Panc1 (cell line): ENCODE measurements around the gene HTR4. TPM values are rescaled to one million over a fixed set of nuclear protein-coding genes. Genes with fewer than 3 reads are reported as not detected.

Experiments
- ATAC-seq: fragments of 200-7000 bp; cut with Tn5 transposase; 2 replicates; pipeline ENCODE4 v1.9.1; 2020; ENCODE audit warnings: mild to moderate bottlenecking, moderate library complexity
- BruUV-seq: library from RNA; stranded (reverse); fragments of 400-500 nt; replicated peaks from 2 replicates; lab custom pipeline; 2021; lab: Mats Ljungman, UMichigan
- CTCF ChIA-PET: fragments of 300-600 bp; sonication (Branson Sonifier 250); formaldehyde crosslinking; loops from one replicate; lab custom pipeline; 2022; ENCODE audit warnings: antibody characterized with exemption; lab: Charles Lee
- POLR2A ChIA-PET: fragments of 300-600 bp; sonication (Branson Sonifier 250); formaldehyde crosslinking; loops from one replicate; lab custom pipeline; 2022; ENCODE audit warnings: antibody characterized with exemption; lab: Charles Lee
- DNase-seq: peaks from one replicate; pipeline ENCODE4 v3.0.0-alpha.2; 2010; ENCODE audit warnings: low read depth, low spot score
- H3K27ac ChIP-seq: 2 replicates; pipeline ENCODE4 v1.5.1; 2011; ENCODE audit warnings: mild to moderate bottlenecking, low read length, inconsistent platforms
- H3K27me3 ChIP-seq: fragments of 200-500 bp; sonication (Bioruptor generic); 2 replicates; pipeline ENCODE4 v1.6.0; 2014; ENCODE audit warnings: low read length, inconsistent platforms; ENCODE audit not compliant: control insufficient read depth, insufficient read depth
- H3K36me3 ChIP-seq: fragments of 200-500 bp; sonication (Bioruptor generic); 2 replicates; pipeline ENCODE4 v1.5.1; 2014; ENCODE audit warnings: inconsistent platforms, mild to moderate bottlenecking, low read length, moderate library complexity; ENCODE audit not compliant: control insufficient read depth, insufficient read depth
- H3K4me1 ChIP-seq: 2 replicates; pipeline ENCODE4 v1.5.1; 2011; ENCODE audit warnings: inconsistent platforms, mild to moderate bottlenecking, low read length, moderate library complexity; ENCODE audit not compliant: control insufficient read depth, insufficient read depth
- H3K4me3 ChIP-seq, 2 experiments: 2 replicates each; pipeline ENCODE4 v1.5.1; 2011 to 2012; ENCODE audit warnings: low read depth in 2 of 2, low read length in 2 of 2, mild to moderate bottlenecking in 2 of 2, inconsistent platforms in 1 of 2, moderate library complexity in 1 of 2
- H3K9me3 ChIP-seq: fragments of 200-500 bp; sonication (Bioruptor generic); 2 replicates; pipeline ENCODE4 v1.5.1; 2014; ENCODE audit warnings: low read depth, mild to moderate bottlenecking, inconsistent platforms, low read length, moderate library complexity; ENCODE audit not compliant: control insufficient read depth, insufficient read depth
- POLR2AphosphoS5 ChIP-seq: IDR thresholded peaks from 2 replicates; pipeline ENCODE4 v1.6.1; 2012; ENCODE audit warnings: mild to moderate bottlenecking, low read depth, low read length, moderate library complexity
- REST ChIP-seq, 2 experiments: IDR thresholded peaks; 2 replicates each; pipeline ENCODE4 v1.6.1; 2011 to 2012; ENCODE audit warnings: low read depth in 2 of 2, control low read depth in 1 of 2, low read length in 1 of 2, mild to moderate bottlenecking in 1 of 2, moderate library complexity in 1 of 2; ENCODE audit not compliant: insufficient read depth in 1 of 2
- SIN3A ChIP-seq: IDR thresholded peaks from 2 replicates; pipeline ENCODE4 v1.6.1; 2012; ENCODE audit warnings: low read depth, mild to moderate bottlenecking, low read length, moderate library complexity, borderline replicate concordance; ENCODE audit not compliant: insufficient read depth
- TCF7L2 ChIP-seq: IDR thresholded peaks from 2 replicates; pipeline ENCODE4 v1.6.1; 2011; ENCODE audit warnings: mild to moderate bottlenecking, low read depth, low read length, inconsistent platforms
- in situ Hi-C: cut with HindIII; loops from 2 replicates; pipeline ENCODE4 v1.10.0; 2016; ENCODE audit warnings: low sequenced_read_pairs, low pct_unique_long_range_greater_than_20kb
- intact Hi-C: fragments of 100-400 bp; cut with micrococcal nuclease; formaldehyde crosslinking; loops from one replicate; pipeline ENCODE4 v1.10.0; 2022; ENCODE audit not compliant: unreplicated experiment
- total RNA-seq: library from RNA; stranded (reverse); gene quantifications from one replicate; pipeline ENCODE4 v1.2.1, GENCODE V29; 2021; ENCODE audit not compliant: unreplicated experiment
- TF ChIP-seq, protein P1 (sequence below): fragments of 450-650 bp; IDR thresholded peaks from 2 replicates; pipeline ENCODE4 v1.5.1; 2017; ENCODE audit warnings: mild to moderate bottlenecking

HTR4 gene
- total RNA-seq, 1 experiment from 2014 or later = not detected

DNA sequence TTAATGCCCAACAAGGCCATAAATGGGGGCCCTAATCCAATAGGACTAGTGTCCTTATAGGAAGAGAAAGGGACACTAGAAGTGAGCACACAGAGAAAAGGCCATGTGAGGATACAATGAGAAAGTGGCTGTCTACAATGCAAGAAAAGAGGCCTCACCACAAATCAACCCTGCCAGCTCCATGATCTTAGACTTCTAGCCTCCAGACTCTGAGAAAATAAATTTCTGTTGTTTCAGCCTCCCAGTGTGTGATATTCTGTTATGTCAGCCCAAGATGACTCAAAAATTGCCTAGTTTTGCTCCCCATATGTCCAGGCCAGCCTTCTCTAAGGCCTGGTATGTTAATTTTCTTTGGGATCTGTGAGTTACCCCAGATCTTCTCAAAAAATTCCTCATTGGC lies 32.3 kb upstream of the HTR4 start:
- in situ Hi-C loops = no loop called here
- Histone ChIP-seq H3K9me3 (no peaks in the 10 kb centered on the region), H3K4me1 (no peaks in the 10 kb centered on the region), H3K27ac (no peak overlapping the region), H3K27me3 (peaks cover 6% of the 10 kb centered on the region), H3K36me3 (no peaks in the 10 kb centered on the region), H3K4me3 (no peak overlapping the region)
- ATAC-seq = no peak
- TF ChIP-seq REST (IDR thresholded peaks at IDR 0.05; ENCODE audit: insufficient read depth in 1 of 2, low read depth in 2 of 2, low read length in 1 of 2) = no peak
- TF ChIP-seq TCF7L2 = no peak
- no peak for TF ChIP-seq SIN3A
- no peak for TF ChIP-seq POLR2AphosphoS5
- TF ChIP-seq, protein P1, sequence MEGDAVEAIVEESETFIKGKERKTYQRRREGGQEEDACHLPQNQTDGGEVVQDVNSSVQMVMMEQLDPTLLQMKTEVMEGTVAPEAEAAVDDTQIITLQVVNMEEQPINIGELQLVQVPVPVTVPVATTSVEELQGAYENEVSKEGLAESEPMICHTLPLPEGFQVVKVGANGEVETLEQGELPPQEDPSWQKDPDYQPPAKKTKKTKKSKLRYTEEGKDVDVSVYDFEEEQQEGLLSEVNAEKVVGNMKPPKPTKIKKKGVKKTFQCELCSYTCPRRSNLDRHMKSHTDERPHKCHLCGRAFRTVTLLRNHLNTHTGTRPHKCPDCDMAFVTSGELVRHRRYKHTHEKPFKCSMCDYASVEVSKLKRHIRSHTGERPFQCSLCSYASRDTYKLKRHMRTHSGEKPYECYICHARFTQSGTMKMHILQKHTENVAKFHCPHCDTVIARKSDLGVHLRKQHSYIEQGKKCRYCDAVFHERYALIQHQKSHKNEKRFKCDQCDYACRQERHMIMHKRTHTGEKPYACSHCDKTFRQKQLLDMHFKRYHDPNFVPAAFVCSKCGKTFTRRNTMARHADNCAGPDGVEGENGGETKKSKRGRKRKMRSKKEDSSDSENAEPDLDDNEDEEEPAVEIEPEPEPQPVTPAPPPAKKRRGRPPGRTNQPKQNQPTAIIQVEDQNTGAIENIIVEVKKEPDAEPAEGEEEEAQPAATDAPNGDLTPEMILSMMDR = no peak
- intact Hi-C loops = no loop called here
- BruUV-seq = no TSS peak
- ChIA-PET POLR2A (no interaction called here), CTCF (no interaction called here)
- no peak for DNase-seq

GRCh38 chr5:148685520-148686134 lies 31.3 kb upstream of the HTR4 start:
- TF ChIP-seq POLR2AphosphoS5 (no peak), TCF7L2 (no peak), SIN3A (no peak), REST (IDR thresholded peaks at IDR 0.05; ENCODE audit: insufficient read depth in 1 of 2, low read depth in 2 of 2, low read length in 1 of 2) (no peak)
- TF ChIP-seq, protein P1 = no peak
- no peak overlapping the region for H3K4me3 ChIP-seq
- no peaks in the 10 kb centered on the region for H3K4me1 ChIP-seq
- H3K36me3 ChIP-seq = no peaks in the 10 kb centered on the region
- H3K27ac ChIP-seq = no peak overlapping the region
- H3K9me3 ChIP-seq = no peaks in the 10 kb centered on the region
- in situ Hi-C loops = no loop called here
- intact Hi-C loops = no loop called here
- DNase-seq (no peak), ATAC-seq (no peak)
- CTCF ChIA-PET = no interaction called here
- BruUV-seq = no TSS peak
- H3K27me3 ChIP-seq = peaks cover 10% of the 10 kb centered on the region
- POLR2A ChIA-PET = interaction anchor here (0.6 kb wide), 1 partner anchor 11 kb away, joined by 3 read pairs; no protein-coding TSS in a partner anchor
